Measurements from ENCODE around the gene HMCN1. TPM values are rescaled to one million over a fixed set of nuclear protein-coding genes. Genes with fewer than 3 reads are reported as not detected.

The HMCN1 gene
- polyA plus RNA-seq, 1 donor: 4.2 TPM

- H3K27ac ChIP-seq (ENCODE audit: low read length): no peak overlapping the region
- no peak overlapping the region for H3K4me3 ChIP-seq (ENCODE audit: low read length)
- no peaks in the 10 kb centered on the region for H3K36me3 ChIP-seq (ENCODE audit: control insufficient read depth, insufficient read depth, low read length)
- DNase-seq: no peak
- 100% methylated on average over 1 of the region's 1 CpG for WGBS (ENCODE audit: insufficient coverage, low lambda C conversion rate)
- no peaks in the 10 kb centered on the region for H3K9me3 ChIP-seq (ENCODE audit: control insufficient read depth, low read depth, low read length)
- H3K4me1 ChIP-seq (ENCODE audit: control insufficient read depth, insufficient read depth, low read length): no peaks in the 10 kb centered on the region
- H3K27me3 ChIP-seq (ENCODE audit: control insufficient read depth, insufficient read depth, low read length): no peaks in the 10 kb centered on the region
These were observed 339.5 kb downstream of the HMCN1 start for GRCh38 chr1:186073697-186074096.

GRCh38 chr1:186076006-186076405 lies 341.8 kb downstream of the HMCN1 start:
- H3K9me3 ChIP-seq (ENCODE audit: control insufficient read depth, low read depth, low read length): no peaks in the 10 kb centered on the region
- H3K4me1 ChIP-seq (ENCODE audit: control insufficient read depth, insufficient read depth, low read length): no peaks in the 10 kb centered on the region
- H3K36me3 ChIP-seq (ENCODE audit: control insufficient read depth, insufficient read depth, low read length): no peaks in the 10 kb centered on the region
- H3K27me3 ChIP-seq (ENCODE audit: control insufficient read depth, insufficient read depth, low read length): no peaks in the 10 kb centered on the region
- no peak overlapping the region for H3K27ac ChIP-seq (ENCODE audit: low read length)
- H3K4me3 ChIP-seq (ENCODE audit: low read length): no peak overlapping the region
- 79% methylated on average over 3 of the region's 4 CpGs for WGBS (ENCODE audit: insufficient coverage, low lambda C conversion rate)
- DNase-seq: no peak

GRCh38 chr1:186078245-186078644 lies 344.1 kb downstream of the HMCN1 start:
- DNase-seq: no peak
- H3K4me1 ChIP-seq (ENCODE audit: control insufficient read depth, insufficient read depth, low read length): peaks cover 6% of the 10 kb centered on the region
- no peak overlapping the region for H3K4me3 ChIP-seq (ENCODE audit: low read length)
- no peaks in the 10 kb centered on the region for H3K9me3 ChIP-seq (ENCODE audit: control insufficient read depth, low read depth, low read length)
- no peak overlapping the region for H3K27ac ChIP-seq (ENCODE audit: low read length)
- H3K27me3 ChIP-seq (ENCODE audit: control insufficient read depth, insufficient read depth, low read length): no peaks in the 10 kb centered on the region
- WGBS (ENCODE audit: insufficient coverage, low lambda C conversion rate): 78% methylated on average over 1 of the region's 2 CpGs
- H3K36me3 ChIP-seq (ENCODE audit: control insufficient read depth, insufficient read depth, low read length): no peaks in the 10 kb centered on the region

- WGBS (ENCODE audit: insufficient coverage, low lambda C conversion rate): no CpG with 5 or more reads among the region's 7 CpGs
- Histone ChIP-seq H3K27ac (ENCODE audit: low read length) (no peak overlapping the region), H3K36me3 (ENCODE audit: control insufficient read depth, insufficient read depth, low read length) (no peaks in the 10 kb centered on the region), H3K4me1 (ENCODE audit: control insufficient read depth, insufficient read depth, low read length) (peaks cover 6% of the 10 kb centered on the region), H3K27me3 (ENCODE audit: control insufficient read depth, insufficient read depth, low read length) (no peaks in the 10 kb centered on the region), H3K9me3 (ENCODE audit: control insufficient read depth, low read depth, low read length) (no peaks in the 10 kb centered on the region), H3K4me3 (ENCODE audit: low read length) (no peak overlapping the region)
- no peak for DNase-seq
These were observed 345.0 kb downstream of the HMCN1 start for GRCh38 chr1:186079084-186079684.

GRCh38 chr1:186082235-186082937 lies 348.2 kb downstream of the HMCN1 start:
- H3K9me3 ChIP-seq (ENCODE audit: control insufficient read depth, low read depth, low read length): no peaks in the 10 kb centered on the region
- WGBS (ENCODE audit: insufficient coverage, low lambda C conversion rate): 38% methylated on average over 3 of the region's 6 CpGs
- H3K27ac ChIP-seq (ENCODE audit: low read length): peak overlapping the region; percentile 54
- no peaks in the 10 kb centered on the region for H3K36me3 ChIP-seq (ENCODE audit: control insufficient read depth, insufficient read depth, low read length)
- peaks cover 6% of the 10 kb centered on the region for H3K4me1 ChIP-seq (ENCODE audit: control insufficient read depth, insufficient read depth, low read length)
- H3K4me3 ChIP-seq (ENCODE audit: low read length): no peak overlapping the region
- DNase-seq: peak; percentile 96 to 98
- no peaks in the 10 kb centered on the region for H3K27me3 ChIP-seq (ENCODE audit: control insufficient read depth, insufficient read depth, low read length)

- WGBS (ENCODE audit: insufficient coverage, low lambda C conversion rate): 100% methylated on average over 1 of the region's 3 CpGs
- Histone ChIP-seq H3K27me3 (ENCODE audit: control insufficient read depth, insufficient read depth, low read length) (no peaks in the 10 kb centered on the region), H3K4me3 (ENCODE audit: low read length) (no peak overlapping the region), H3K9me3 (ENCODE audit: control insufficient read depth, low read depth, low read length) (no peaks in the 10 kb centered on the region), H3K4me1 (ENCODE audit: control insufficient read depth, insufficient read depth, low read length) (peaks cover 6% of the 10 kb centered on the region), H3K27ac (ENCODE audit: low read length) (no peak overlapping the region), H3K36me3 (ENCODE audit: control insufficient read depth, insufficient read depth, low read length) (no peaks in the 10 kb centered on the region)
- no peak for DNase-seq
These were observed 352.4 kb downstream of the HMCN1 start for GRCh38 chr1:186086583-186086982.

- Histone ChIP-seq H3K27me3 (ENCODE audit: control insufficient read depth, insufficient read depth, low read length) (no peaks in the 10 kb centered on the region), H3K27ac (ENCODE audit: low read length) (no peak overlapping the region), H3K9me3 (ENCODE audit: control insufficient read depth, low read depth, low read length) (no peaks in the 10 kb centered on the region), H3K36me3 (ENCODE audit: control insufficient read depth, insufficient read depth, low read length) (no peaks in the 10 kb centered on the region), H3K4me3 (ENCODE audit: low read length) (no peak overlapping the region), H3K4me1 (ENCODE audit: control insufficient read depth, insufficient read depth, low read length) (no peaks in the 10 kb centered on the region)
- 93% methylated on average over 3 of the region's 4 CpGs for WGBS (ENCODE audit: insufficient coverage, low lambda C conversion rate)
- DNase-seq: no peak
These were observed 355.7 kb downstream of the HMCN1 start for GRCh38 chr1:186089940-186090339.

GRCh38 chr1:186091222-186091720 lies 357.1 kb downstream of the HMCN1 start:
- Histone ChIP-seq H3K36me3 (ENCODE audit: control insufficient read depth, insufficient read depth, low read length) (no peaks in the 10 kb centered on the region), H3K9me3 (ENCODE audit: control insufficient read depth, low read depth, low read length) (no peaks in the 10 kb centered on the region), H3K27me3 (ENCODE audit: control insufficient read depth, insufficient read depth, low read length) (no peaks in the 10 kb centered on the region), H3K4me3 (ENCODE audit: low read length) (no peak overlapping the region), H3K4me1 (ENCODE audit: control insufficient read depth, insufficient read depth, low read length) (no peaks in the 10 kb centered on the region), H3K27ac (ENCODE audit: low read length) (no peak overlapping the region)
- DNase-seq: no peak

- 0% methylated on average over 1 of the region's 2 CpGs for WGBS (ENCODE audit: insufficient coverage, low lambda C conversion rate)
- no peak overlapping the region for H3K27ac ChIP-seq (ENCODE audit: low read length)
- peak in 1 of 2 donors; percentile 11 for DNase-seq
These were observed 359.2 kb downstream of the HMCN1 start for GRCh38 chr1:186093437-186093836.

GRCh38 chr1:186094172-186094571 lies 360.0 kb downstream of the HMCN1 start:
- WGBS (ENCODE audit: insufficient coverage, low lambda C conversion rate): 33% methylated on average over 1 of the region's 2 CpGs
- Histone ChIP-seq H3K4me1 (ENCODE audit: control insufficient read depth, insufficient read depth, low read length) (no peaks in the 10 kb centered on the region), H3K4me3 (ENCODE audit: low read length) (no peak overlapping the region), H3K9me3 (ENCODE audit: control insufficient read depth, low read depth, low read length) (no peaks in the 10 kb centered on the region), H3K36me3 (ENCODE audit: control insufficient read depth, insufficient read depth, low read length) (no peaks in the 10 kb centered on the region), H3K27me3 (ENCODE audit: control insufficient read depth, insufficient read depth, low read length) (no peaks in the 10 kb centered on the region), H3K27ac (ENCODE audit: low read length) (no peak overlapping the region)
- no peak for DNase-seq

More at GRCh38 chr1:186093437-186093836, 359.2 kb downstream of the HMCN1 start:
- no peaks in the 10 kb centered on the region for H3K4me1 ChIP-seq (ENCODE audit: control insufficient read depth, insufficient read depth, low read length)
- H3K4me3 ChIP-seq (ENCODE audit: low read length): no peak overlapping the region
- no peaks in the 10 kb centered on the region for H3K36me3 ChIP-seq (ENCODE audit: control insufficient read depth, insufficient read depth, low read length)
- no peaks in the 10 kb centered on the region for H3K9me3 ChIP-seq (ENCODE audit: control insufficient read depth, low read depth, low read length)
- H3K27me3 ChIP-seq (ENCODE audit: control insufficient read depth, insufficient read depth, low read length): no peaks in the 10 kb centered on the region
